Mammary epithelial cell (primary cell): ENCODE measurements around the gene KRT38.

Source experiments
- CTCF ChIP-seq, 2 donors: IDR thresholded peaks in 1 of 2; conservative IDR thresholded peaks in 1 of 2; 2 replicates each; pipeline ENCODE4 v1.5.1; 2011 to 2012; ENCODE audit warnings: inconsistent platforms in 2 of 2, low read length in 2 of 2, mild to moderate bottlenecking in 2 of 2, control low read depth in 1 of 2, low read depth in 1 of 2; ENCODE audit not compliant: insufficient read depth in 1 of 2; ENCODE audit errors: extremely low read depth in 1 of 2
- EZH2 ChIP-seq: IDR thresholded peaks from 2 replicates; pipeline ENCODE4 v1.6.1; 2012; ENCODE audit warnings: low read length, inconsistent platforms, borderline replicate concordance

GRCh38 chr17:41455236-41455635 is 14.5 kb upstream of the KRT38 start:
- TF ChIP-seq CTCF (conservative IDR thresholded peaks at IDR 0.05 in 1 of 2, IDR thresholded peaks at IDR 0.05 in 1 of 2; ENCODE audit: extremely low read depth in 1 of 2, insufficient read depth in 1 of 2, low read depth in 1 of 2, low read length in 2 of 2): no peak
- no peak for TF ChIP-seq EZH2
